Midbrain (tissue), 1 donor: ENCODE measurements around the gene GNG7.
A peak's percentile ranks its signal among the peaks of the same experiment; 100 is the strongest.
"Not testable (repeated sequence)": the region's sequence is repeated elsewhere in the genome, so short reads cannot be mapped to it uniquely, and the experiment has no call there.

Source experiments
- DNase-seq: peaks from one replicate; lab custom pipeline; 2025; lab: John Stamatoyannopoulos, UW

The GNG7 gene

GRCh38 chr19:2507109-2507508 lies 195.4 kb downstream of the GNG7 start:
- no peak for DNase-seq

- not testable (repeated sequence) for DNase-seq
Measured at GRCh38 chr19:2506656-2507055, 195.8 kb downstream of the GNG7 start.

- DNase-seq = no peak
Measured at GRCh38 chr19:2503521-2504109, 198.9 kb downstream of the GNG7 start.

- DNase-seq = no peak
Measured at GRCh38 chr19:2500841-2501261, 201.6 kb downstream of the GNG7 start.

GRCh38 chr19:2500156-2500555 lies 202.3 kb downstream of the GNG7 start:
- no peak for DNase-seq

- no peak for DNase-seq
Measured at GRCh38 chr19:2497186-2497585, 205.3 kb downstream of the GNG7 start.

GRCh38 chr19:2495651-2496316 lies 206.7 kb downstream of the GNG7 start:
- peak; percentile 14 for DNase-seq

GRCh38 chr19:2495130-2495641 lies 207.3 kb downstream of the GNG7 start:
- no peak for DNase-seq

GRCh38 chr19:2494447-2495129 lies 207.9 kb downstream of the GNG7 start:
- DNase-seq = peak; percentile 69

GRCh38 chr19:2494084-2494446 lies 208.4 kb downstream of the GNG7 start:
- no peak for DNase-seq

GRCh38 chr19:2493448-2493847 lies 209.0 kb downstream of the GNG7 start:
- DNase-seq = not testable (repeated sequence)

GRCh38 chr19:2492870-2493269 lies 209.6 kb downstream of the GNG7 start:
- no peak for DNase-seq

- DNase-seq = no peak
Measured at GRCh38 chr19:2491130-2491801, 211.2 kb downstream of the GNG7 start.

- DNase-seq = no peak
Measured at GRCh38 chr19:2490659-2491058, 211.8 kb downstream of the GNG7 start.

GRCh38 chr19:2488942-2489731 lies 213.4 kb downstream of the GNG7 start:
- DNase-seq = peak; percentile 57

- DNase-seq = no peak
Measured at GRCh38 chr19:2488405-2488941, 214.0 kb downstream of the GNG7 start.

- no peak for DNase-seq
Measured at GRCh38 chr19:2487842-2488241, 214.7 kb downstream of the GNG7 start.

- DNase-seq = no peak
Measured at GRCh38 chr19:2487090-2487489, 215.4 kb downstream of the GNG7 start.

GRCh38 chr19:2485428-2485827 lies 217.1 kb downstream of the GNG7 start:
- DNase-seq = no peak

- DNase-seq = no peak
Measured at GRCh38 chr19:2484178-2484937, 218.1 kb downstream of the GNG7 start.
